ENCODE data around the gene SNRK. TPM values are rescaled to one million over a fixed set of nuclear protein-coding genes. Genes with fewer than 3 reads are reported as not detected.
A peak's percentile ranks its signal among the peaks of the same experiment; 100 is the strongest.

The SNRK gene, protein sequence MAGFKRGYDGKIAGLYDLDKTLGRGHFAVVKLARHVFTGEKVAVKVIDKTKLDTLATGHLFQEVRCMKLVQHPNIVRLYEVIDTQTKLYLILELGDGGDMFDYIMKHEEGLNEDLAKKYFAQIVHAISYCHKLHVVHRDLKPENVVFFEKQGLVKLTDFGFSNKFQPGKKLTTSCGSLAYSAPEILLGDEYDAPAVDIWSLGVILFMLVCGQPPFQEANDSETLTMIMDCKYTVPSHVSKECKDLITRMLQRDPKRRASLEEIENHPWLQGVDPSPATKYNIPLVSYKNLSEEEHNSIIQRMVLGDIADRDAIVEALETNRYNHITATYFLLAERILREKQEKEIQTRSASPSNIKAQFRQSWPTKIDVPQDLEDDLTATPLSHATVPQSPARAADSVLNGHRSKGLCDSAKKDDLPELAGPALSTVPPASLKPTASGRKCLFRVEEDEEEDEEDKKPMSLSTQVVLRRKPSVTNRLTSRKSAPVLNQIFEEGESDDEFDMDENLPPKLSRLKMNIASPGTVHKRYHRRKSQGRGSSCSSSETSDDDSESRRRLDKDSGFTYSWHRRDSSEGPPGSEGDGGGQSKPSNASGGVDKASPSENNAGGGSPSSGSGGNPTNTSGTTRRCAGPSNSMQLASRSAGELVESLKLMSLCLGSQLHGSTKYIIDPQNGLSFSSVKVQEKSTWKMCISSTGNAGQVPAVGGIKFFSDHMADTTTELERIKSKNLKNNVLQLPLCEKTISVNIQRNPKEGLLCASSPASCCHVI
- 50.6 TPM for total RNA-seq

DNA sequence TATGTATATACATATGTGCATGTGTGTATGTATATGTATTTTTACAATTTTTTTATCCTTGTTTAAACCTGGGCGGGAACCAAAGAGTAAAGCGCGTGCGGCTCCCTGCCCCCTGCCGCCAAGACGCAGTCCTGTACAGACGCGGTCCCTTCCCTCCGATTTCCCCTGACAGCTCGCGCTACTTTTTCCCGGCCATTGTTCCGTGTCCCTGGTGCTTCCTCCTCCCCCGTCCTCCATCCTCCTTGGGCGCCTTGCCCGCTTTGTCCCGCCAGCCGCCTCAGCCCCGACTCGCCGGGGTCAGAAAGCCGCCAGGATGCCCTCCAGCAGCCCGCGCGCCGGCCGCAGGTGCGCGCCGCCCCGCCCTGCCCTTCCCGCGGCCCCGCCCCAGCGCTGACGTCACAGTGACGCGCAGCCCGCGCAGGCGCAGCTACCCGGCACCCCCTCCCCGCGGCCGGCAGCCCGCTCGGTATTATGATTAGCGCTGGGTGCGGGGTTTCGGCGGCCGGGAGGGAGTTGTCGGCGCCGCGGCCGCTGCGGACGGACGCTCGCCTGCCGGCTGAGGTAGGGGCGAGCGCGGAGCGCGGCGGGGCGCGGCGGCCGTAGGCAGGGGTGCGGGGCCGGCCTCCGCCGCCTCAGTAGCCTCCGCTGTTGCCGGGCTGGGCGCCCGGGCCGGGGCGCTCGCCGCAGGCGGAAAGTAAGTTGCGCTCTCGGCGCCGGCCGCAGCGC is at the start of gene SNRK:
Gene SNRK, plus strand, starts transcription at position 426 of the 726 bp plus-strand sequence. CDS start 16,664 bp downstream, outside the sequence.
- Histone ChIP-seq H3K4me1 (ENCODE audit: control insufficient read depth in 3 of 3, insufficient read depth in 3 of 3, low read length in 3 of 3) (peaks cover 26 to 33% (median 28%) of the 10 kb centered on the region in 3 donors), H3K9me3 (ENCODE audit: control insufficient read depth in 3 of 3, low read length in 3 of 3) (no peaks in the 10 kb centered on the region), H3K27ac (ENCODE audit: low read depth, low read length) (peak within 1 kb of the TSS; percentile 55), H3K9ac (ENCODE audit: low read depth in 1 of 3, low read length in 3 of 3) (peak within 1 kb of the TSS; percentile 75 to 84 (median 81)), H3K4me3 (ENCODE audit: low read length in 3 of 3) (peak within 1 kb of the TSS; percentile 66 to 86 (median 73)), H3K27me3 (ENCODE audit: control insufficient read depth in 3 of 3, insufficient read depth in 3 of 3, low read length in 3 of 3) (no peaks in the 10 kb centered on the region), H3K36me3 (ENCODE audit: control insufficient read depth in 3 of 3, insufficient read depth in 3 of 3, low read length in 3 of 3) (peaks cover 0 to 4% (median 4%) of the 10 kb centered on the region in 3 donors)

DNA sequence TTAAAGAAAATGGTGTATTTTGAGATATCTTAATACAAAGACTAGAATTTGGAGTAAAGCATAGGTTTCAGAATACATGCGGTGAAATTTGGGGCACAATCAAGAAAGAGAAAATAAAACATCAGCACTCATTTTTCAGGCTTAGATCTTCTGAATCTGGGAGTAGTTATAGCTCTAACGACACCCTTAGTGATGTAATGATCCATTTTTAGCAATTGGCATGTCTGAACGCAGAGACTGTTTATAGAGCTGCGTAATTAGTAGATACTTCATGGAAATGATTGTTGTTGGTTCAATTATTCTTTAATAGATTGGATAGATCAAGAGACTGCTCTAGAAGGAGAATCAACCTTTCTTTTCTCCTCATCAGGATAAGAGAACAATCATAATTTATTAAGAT is 47.5 kb upstream of the SNRK start:
- H3K36me3 ChIP-seq (ENCODE audit: control insufficient read depth in 3 of 3, insufficient read depth in 3 of 3, low read length in 3 of 3), result no peaks in the 10 kb centered on the region
- peaks cover 0 to 4% (median 0%) of the 10 kb centered on the region in 3 donors for H3K4me1 ChIP-seq (ENCODE audit: control insufficient read depth in 3 of 3, insufficient read depth in 3 of 3, low read length in 3 of 3)
- no peak overlapping the region for H3K9ac ChIP-seq (ENCODE audit: low read depth in 1 of 3, low read length in 3 of 3)
- H3K27ac ChIP-seq (ENCODE audit: low read depth, low read length), result no peak overlapping the region
- H3K27me3 ChIP-seq (ENCODE audit: control insufficient read depth in 3 of 3, insufficient read depth in 3 of 3, low read length in 3 of 3), result no peaks in the 10 kb centered on the region
- H3K4me3 ChIP-seq (ENCODE audit: low read length in 3 of 3), result no peak overlapping the region
- peaks cover 0 to 5% (median 0%) of the 10 kb centered on the region in 3 donors for H3K9me3 ChIP-seq (ENCODE audit: control insufficient read depth in 3 of 3, low read length in 3 of 3)

DNA sequence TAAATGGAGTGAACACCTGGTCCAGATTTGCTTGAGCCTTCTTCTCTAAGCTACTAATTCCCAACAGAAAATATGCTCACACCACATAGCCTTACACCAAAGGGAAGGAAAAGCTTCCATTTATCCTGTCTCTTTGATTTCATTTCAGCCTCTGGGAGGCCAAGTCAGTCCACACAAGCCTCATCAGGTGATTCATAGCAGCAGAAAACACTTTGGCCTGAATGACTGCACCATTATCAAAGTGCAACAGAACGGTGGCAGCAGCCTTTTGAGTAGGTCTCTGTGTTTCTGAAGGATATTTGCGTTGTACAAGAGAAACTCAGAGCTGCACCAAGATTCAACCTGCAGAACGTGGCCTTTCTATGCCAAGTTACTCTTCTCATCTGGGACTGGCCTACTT is 46.6 kb upstream of the SNRK start:
- no peaks in the 10 kb centered on the region for H3K27me3 ChIP-seq (ENCODE audit: control insufficient read depth in 3 of 3, insufficient read depth in 3 of 3, low read length in 3 of 3)
- no peak overlapping the region for H3K4me3 ChIP-seq (ENCODE audit: low read length in 3 of 3)
- H3K27ac ChIP-seq (ENCODE audit: low read depth, low read length), result no peak overlapping the region
- no peak overlapping the region for H3K9ac ChIP-seq (ENCODE audit: low read depth in 1 of 3, low read length in 3 of 3)
- peaks cover 0 to 4% (median 2%) of the 10 kb centered on the region in 3 donors for H3K4me1 ChIP-seq (ENCODE audit: control insufficient read depth in 3 of 3, insufficient read depth in 3 of 3, low read length in 3 of 3)
- peaks cover 0 to 5% (median 0%) of the 10 kb centered on the region in 3 donors for H3K9me3 ChIP-seq (ENCODE audit: control insufficient read depth in 3 of 3, low read length in 3 of 3)
- no peaks in the 10 kb centered on the region for H3K36me3 ChIP-seq (ENCODE audit: control insufficient read depth in 3 of 3, insufficient read depth in 3 of 3, low read length in 3 of 3)

DNA sequence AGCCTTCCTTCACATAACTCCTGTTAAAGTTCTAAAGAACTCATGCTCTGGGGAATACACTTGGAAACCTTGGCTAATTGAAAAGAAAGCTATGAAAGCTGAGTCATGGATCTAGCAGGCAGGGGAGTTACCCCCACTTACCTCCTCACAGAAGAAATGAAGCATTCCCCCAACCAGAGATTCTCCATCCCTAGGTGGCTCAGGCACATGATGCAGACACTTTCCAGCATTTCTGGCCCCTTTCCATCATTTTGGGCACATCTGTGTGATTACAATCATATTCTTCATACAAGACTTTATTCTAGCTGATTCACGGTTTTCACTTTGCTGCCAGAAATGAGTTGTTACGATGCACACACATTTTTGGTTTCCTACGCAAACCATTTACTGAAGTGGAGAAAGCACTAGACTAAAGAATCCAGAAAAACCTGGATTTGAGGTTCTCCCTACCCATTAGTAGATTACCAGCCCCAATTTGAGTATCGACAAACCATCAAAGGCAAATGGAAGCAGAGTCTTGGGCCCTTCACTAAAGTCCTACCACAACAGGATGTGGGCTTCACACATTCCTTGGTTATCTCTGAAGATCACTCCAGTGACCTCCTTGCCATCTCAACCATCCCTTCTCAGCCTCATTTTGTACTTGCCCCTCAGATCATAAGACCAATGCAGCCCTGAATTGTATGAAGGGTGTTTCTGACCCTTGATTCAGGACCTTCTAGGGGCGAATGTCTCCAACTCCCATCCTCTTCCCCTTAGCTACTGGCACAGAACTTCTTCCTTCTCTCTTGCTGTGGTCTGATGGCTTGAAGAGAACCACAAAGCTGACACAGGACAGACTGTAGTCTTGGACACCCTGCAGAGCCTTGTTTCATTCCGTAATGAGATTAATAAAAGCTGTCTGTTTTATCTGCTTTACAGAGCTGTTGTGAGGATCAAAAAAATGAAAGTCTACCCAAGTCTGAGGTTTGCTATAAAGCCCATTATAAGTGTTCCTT is 42.5 kb upstream of the SNRK start:
- Histone ChIP-seq H3K9me3 (ENCODE audit: control insufficient read depth in 3 of 3, low read length in 3 of 3) (peaks cover 0 to 5% (median 0%) of the 10 kb centered on the region in 3 donors), H3K27ac (ENCODE audit: low read depth, low read length) (no peak overlapping the region), H3K9ac (ENCODE audit: low read depth in 1 of 3, low read length in 3 of 3) (no peak overlapping the region), H3K4me3 (ENCODE audit: low read length in 3 of 3) (no peak overlapping the region), H3K27me3 (ENCODE audit: control insufficient read depth in 3 of 3, insufficient read depth in 3 of 3, low read length in 3 of 3) (no peaks in the 10 kb centered on the region), H3K36me3 (ENCODE audit: control insufficient read depth in 3 of 3, insufficient read depth in 3 of 3, low read length in 3 of 3) (no peaks in the 10 kb centered on the region), H3K4me1 (ENCODE audit: control insufficient read depth in 3 of 3, insufficient read depth in 3 of 3, low read length in 3 of 3) (peaks cover 2 to 20% (median 7%) of the 10 kb centered on the region in 3 donors)

DNA sequence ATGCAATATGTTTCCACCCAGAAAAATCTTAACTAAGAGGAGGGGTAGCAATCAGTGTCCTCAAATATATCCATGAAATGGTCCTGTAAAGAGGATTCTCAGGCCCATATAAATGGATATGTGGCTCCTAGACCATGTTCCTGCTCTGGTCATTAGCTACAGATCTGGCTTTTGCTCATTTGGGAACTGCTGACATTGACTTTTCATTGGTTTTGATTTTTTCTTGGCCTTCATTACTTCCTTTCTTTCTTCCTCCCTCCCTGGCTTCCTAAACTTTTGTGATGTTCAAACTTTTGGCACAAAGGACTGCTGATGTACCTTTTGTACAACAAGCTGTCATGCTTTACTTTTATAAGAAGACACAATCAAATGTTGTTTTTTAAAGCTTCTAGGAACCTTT is 41.6 kb upstream of the SNRK start:
- no peak overlapping the region for H3K27ac ChIP-seq (ENCODE audit: low read depth, low read length)
- H3K27me3 ChIP-seq (ENCODE audit: control insufficient read depth in 3 of 3, insufficient read depth in 3 of 3, low read length in 3 of 3), result no peaks in the 10 kb centered on the region
- no peak overlapping the region for H3K9ac ChIP-seq (ENCODE audit: low read depth in 1 of 3, low read length in 3 of 3)
- peaks cover 2 to 24% (median 7%) of the 10 kb centered on the region in 3 donors for H3K4me1 ChIP-seq (ENCODE audit: control insufficient read depth in 3 of 3, insufficient read depth in 3 of 3, low read length in 3 of 3)
- no peaks in the 10 kb centered on the region for H3K36me3 ChIP-seq (ENCODE audit: control insufficient read depth in 3 of 3, insufficient read depth in 3 of 3, low read length in 3 of 3)
- H3K4me3 ChIP-seq (ENCODE audit: low read length in 3 of 3), result no peak overlapping the region
- peaks cover 0 to 5% (median 0%) of the 10 kb centered on the region in 3 donors for H3K9me3 ChIP-seq (ENCODE audit: control insufficient read depth in 3 of 3, low read length in 3 of 3)

DNA sequence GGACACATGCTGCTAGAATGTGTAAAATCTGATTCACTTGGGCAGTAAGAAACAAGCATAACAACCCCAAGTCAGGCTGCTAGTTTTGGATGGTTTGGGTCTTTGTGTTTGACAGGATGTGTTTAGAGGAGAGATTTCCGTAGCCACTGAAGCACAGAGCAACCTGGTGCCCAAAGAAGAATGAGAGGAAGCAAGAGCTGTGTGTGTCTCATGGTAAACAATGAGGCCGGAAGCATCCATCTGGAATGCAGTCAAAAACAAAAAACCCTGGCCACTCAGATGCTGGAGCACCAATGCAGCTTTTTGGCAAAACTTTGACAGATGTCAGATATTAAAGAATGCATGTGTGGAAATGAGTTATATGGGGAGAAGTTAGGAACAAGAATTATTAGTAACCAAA is 39.4 kb upstream of the SNRK start:
- no peaks in the 10 kb centered on the region for H3K27me3 ChIP-seq (ENCODE audit: control insufficient read depth in 3 of 3, insufficient read depth in 3 of 3, low read length in 3 of 3)
- peaks cover 2 to 24% (median 7%) of the 10 kb centered on the region in 3 donors for H3K4me1 ChIP-seq (ENCODE audit: control insufficient read depth in 3 of 3, insufficient read depth in 3 of 3, low read length in 3 of 3)
- no peak overlapping the region for H3K9ac ChIP-seq (ENCODE audit: low read depth in 1 of 3, low read length in 3 of 3)
- H3K36me3 ChIP-seq (ENCODE audit: control insufficient read depth in 3 of 3, insufficient read depth in 3 of 3, low read length in 3 of 3), result no peaks in the 10 kb centered on the region
- no peak overlapping the region for H3K27ac ChIP-seq (ENCODE audit: low read depth, low read length)
- no peak overlapping the region for H3K4me3 ChIP-seq (ENCODE audit: low read length in 3 of 3)
- H3K9me3 ChIP-seq (ENCODE audit: control insufficient read depth in 3 of 3, low read length in 3 of 3), result peaks cover 0 to 5% (median 0%) of the 10 kb centered on the region in 3 donors

DNA sequence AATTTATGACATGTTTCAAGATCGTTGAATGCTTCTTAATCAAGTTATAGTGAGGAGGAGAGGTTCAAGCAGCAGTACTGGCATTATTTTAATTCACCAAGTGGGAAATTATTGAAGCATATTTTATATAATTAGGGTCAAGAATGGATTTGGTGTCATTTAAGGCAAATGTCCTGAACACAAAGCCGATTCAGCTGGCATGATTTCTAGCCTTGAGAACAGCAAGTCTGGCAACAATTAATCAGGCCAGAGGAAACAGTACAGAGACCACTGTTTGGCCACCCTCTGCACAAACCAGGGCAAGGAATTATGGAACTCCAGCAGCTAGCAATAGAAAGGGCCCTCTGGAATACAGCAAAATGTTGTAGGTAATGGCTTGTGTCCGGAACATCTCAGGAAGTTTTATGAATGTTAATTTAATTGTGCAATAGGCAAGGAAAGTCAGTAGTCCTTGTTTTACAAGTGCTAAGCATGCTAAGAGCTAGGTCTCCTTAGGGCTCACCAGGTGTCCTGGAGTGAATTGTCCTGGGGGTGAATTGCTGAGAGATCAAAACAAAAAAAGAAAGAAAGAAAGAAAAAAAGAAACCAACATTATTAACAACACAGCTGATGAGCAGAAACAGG is 38.7 kb upstream of the SNRK start:
- Histone ChIP-seq H3K9ac (ENCODE audit: low read depth in 1 of 3, low read length in 3 of 3) (no peak overlapping the region), H3K4me1 (ENCODE audit: control insufficient read depth in 3 of 3, insufficient read depth in 3 of 3, low read length in 3 of 3) (peaks cover 2 to 24% (median 7%) of the 10 kb centered on the region in 3 donors), H3K4me3 (ENCODE audit: low read length in 3 of 3) (no peak overlapping the region), H3K27me3 (ENCODE audit: control insufficient read depth in 3 of 3, insufficient read depth in 3 of 3, low read length in 3 of 3) (no peaks in the 10 kb centered on the region), H3K36me3 (ENCODE audit: control insufficient read depth in 3 of 3, insufficient read depth in 3 of 3, low read length in 3 of 3) (no peaks in the 10 kb centered on the region), H3K9me3 (ENCODE audit: control insufficient read depth in 3 of 3, low read length in 3 of 3) (peaks cover 0 to 2% (median 0%) of the 10 kb centered on the region in 3 donors), H3K27ac (ENCODE audit: low read depth, low read length) (no peak overlapping the region)

DNA sequence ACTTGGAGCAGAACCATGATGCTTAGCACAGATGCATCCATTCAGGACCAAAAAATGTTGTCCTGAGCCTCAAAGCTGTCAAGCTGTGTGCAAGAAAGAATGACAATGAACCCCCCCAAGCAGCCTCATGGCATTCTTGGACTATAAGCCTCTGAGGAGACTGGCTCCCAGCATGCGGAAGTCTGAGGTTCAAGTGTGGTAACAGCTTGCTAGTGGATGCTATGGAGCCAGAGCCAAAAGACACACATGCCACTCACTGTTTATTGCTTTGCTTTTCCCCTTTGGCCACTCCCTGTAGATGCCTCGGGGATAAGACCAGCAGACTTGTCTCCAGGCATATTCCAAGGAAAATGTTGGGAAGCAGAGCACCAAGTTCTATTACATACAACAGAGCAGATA is 38.2 kb upstream of the SNRK start:
- no peaks in the 10 kb centered on the region for H3K27me3 ChIP-seq (ENCODE audit: control insufficient read depth in 3 of 3, insufficient read depth in 3 of 3, low read length in 3 of 3)
- H3K4me1 ChIP-seq (ENCODE audit: control insufficient read depth in 3 of 3, insufficient read depth in 3 of 3, low read length in 3 of 3), result peaks cover 2 to 24% (median 7%) of the 10 kb centered on the region in 3 donors
- H3K9ac ChIP-seq (ENCODE audit: low read depth in 1 of 3, low read length in 3 of 3), result no peak overlapping the region
- H3K9me3 ChIP-seq (ENCODE audit: control insufficient read depth in 3 of 3, low read length in 3 of 3), result no peaks in the 10 kb centered on the region
- no peaks in the 10 kb centered on the region for H3K36me3 ChIP-seq (ENCODE audit: control insufficient read depth in 3 of 3, insufficient read depth in 3 of 3, low read length in 3 of 3)
- H3K27ac ChIP-seq (ENCODE audit: low read depth, low read length), result no peak overlapping the region
- H3K4me3 ChIP-seq (ENCODE audit: low read length in 3 of 3), result no peak overlapping the region
